HG02678 (cell line): ENCODE results near the gene ARHGAP22.

Experiments used
- ATAC-seq: cut with Tn5 transposase; IDR thresholded peaks from one replicate; pipeline ENCODE4 v1.9.1; 2021; ENCODE audit warnings: mild to moderate bottlenecking, moderate library complexity; ENCODE audit not compliant: unreplicated experiment

ARHGAP22 gene

GRCh38 chr10:48517911-48518811 is 86.7 kb downstream of the ARHGAP22 start:
- no peak for ATAC-seq

DNA sequence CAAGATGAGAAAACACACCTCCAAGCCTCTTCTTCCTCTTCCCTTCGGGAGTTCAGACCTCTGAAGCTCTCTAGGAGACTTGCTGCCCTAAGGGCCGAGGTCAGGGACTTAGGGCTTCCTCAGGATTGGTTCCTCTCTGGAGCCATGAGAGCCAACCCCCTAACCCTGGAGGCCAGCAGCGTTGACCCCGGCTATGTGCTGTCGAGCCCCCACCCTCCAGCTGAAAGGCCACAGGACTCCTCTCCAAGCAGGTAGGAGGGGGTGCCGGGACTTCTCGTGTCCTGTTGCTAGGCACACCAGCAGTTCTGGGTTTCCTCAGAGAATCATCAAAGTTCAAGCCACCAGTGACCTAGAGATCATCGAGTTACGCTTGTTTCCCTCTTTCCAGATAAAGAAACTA is 87.4 kb downstream of the ARHGAP22 start:
- ATAC-seq, result no peak

GRCh38 chr10:48516911-48517310 is 88.0 kb downstream of the ARHGAP22 start:
- ATAC-seq, result no peak

DNA sequence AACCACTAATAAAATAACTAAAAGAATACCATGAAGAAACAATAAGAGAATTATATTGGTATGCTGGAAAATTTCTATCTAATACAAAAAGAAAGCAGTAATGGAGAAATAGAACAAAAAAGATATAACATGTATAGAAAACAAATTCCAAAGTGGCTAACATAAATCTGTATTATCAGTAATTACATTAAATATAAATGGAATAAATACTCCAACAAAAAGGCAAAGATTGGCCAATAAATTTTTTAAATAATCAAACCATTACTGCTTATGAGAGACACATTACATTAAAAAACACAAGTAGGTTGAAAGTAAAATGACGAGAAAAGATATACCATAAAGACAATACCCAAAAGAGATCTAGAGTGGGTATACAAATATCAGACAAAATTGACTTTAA is 90.0 kb downstream of the ARHGAP22 start:
- no peak for ATAC-seq

DNA sequence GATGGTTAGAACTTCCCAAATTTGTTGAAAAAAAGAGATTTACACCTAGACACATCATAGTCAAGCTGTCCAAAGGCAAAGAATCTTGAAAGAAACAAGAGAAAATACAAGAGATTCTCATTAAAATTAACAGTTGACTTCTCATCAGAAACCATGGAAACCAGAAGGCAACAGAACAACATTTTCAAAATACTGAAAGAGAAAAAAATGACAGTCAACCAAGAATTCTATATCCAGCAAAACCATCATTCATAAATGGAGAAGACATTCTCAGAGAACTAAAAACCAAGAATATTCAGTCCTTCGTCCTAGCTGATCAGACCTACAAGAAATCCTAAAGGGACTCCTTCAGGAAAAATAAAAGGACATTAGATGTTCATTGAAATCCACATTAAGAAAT is 90.6 kb downstream of the ARHGAP22 start:
- no peak for ATAC-seq

GRCh38 chr10:48512861-48513260 is 92.0 kb downstream of the ARHGAP22 start:
- no peak for ATAC-seq

GRCh38 chr10:48511875-48512231 is 93.0 kb downstream of the ARHGAP22 start:
- no peak for ATAC-seq

DNA sequence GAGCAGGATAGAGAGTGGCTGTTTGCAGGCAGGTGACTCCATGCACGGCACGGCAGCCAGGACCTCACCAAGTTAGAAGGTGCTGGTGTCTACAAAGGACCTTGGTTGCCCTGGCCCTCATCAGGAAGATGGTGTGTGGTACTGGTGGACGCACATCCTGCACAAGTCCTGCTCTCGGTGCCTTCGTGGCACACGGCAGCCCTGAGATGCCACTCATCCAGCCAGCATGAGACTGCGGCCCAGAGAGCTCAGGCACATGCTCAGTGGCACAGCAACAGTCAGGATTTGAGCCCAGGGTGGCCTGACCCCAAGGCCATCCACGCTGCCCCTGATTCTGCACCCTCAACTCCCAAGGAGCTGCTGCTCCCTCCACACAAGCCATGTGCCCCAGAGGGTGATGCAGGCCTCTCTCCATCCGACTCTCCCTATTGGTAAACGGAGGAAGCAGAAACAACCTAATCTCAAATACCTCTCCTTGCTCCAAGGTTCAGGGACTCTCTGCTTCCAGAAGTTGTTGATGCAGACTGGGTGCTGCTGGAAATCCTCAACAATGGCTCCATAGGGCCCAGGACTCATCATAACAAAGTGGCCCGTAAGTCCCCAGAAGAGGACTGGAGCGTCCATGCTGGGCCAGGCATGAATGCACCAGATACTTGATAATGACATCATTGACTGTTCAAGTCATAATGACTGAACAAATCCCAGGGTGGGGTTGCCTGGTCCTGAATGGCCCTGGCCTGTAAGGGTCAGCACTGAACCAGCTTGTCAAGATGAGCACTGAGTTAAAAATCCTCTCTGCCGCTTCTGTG is 93.6 kb downstream of the ARHGAP22 start:
- no peak for ATAC-seq

- ATAC-seq, result no peak
Observed at GRCh38 chr10:48509974-48510692, 94.7 kb downstream of the ARHGAP22 start.

GRCh38 chr10:48508791-48509772 is 95.8 kb downstream of the ARHGAP22 start:
- ATAC-seq, result no peak

GRCh38 chr10:48507933-48508790 is 96.7 kb downstream of the ARHGAP22 start:
- no peak for ATAC-seq

GRCh38 chr10:48507494-48507893 is 97.4 kb downstream of the ARHGAP22 start:
- ATAC-seq, result no peak

DNA sequence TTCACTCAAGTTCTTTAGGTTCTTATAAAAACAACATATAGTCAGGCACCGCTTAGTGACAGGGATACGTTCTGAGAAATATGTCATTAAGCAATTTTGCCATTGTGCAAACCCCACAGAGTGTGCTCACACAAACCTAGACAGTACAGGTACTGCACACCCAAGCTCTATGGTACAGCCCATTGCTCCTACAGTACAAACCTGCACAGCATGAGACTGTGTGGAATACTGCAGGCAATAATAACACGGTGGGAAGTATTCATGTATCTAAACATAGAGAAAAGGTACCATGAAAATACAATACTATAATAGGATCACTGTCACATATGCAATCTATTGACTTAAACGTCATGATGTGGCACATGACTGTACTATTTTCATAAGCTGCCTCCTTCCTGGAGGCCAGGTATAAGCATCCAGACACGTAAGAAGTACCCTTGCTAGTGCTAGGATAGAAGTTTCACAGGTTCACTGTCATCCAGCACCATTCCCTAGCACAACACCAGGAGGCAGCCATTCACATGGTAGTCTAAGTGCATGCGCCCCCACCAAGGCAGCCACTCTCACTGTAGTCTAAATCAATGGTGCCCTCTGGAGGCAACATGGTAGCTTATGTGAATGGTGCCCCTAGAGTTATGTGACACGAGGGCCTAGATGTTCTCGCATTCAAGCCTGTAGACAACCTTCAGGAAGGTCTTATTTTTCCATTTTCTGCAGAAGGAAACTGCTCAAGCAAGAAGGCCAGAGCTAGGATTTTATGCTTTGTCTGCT is 98.5 kb downstream of the ARHGAP22 start:
- ATAC-seq, result no peak

- no peak for ATAC-seq
Observed at GRCh38 chr10:48505394-48506112, 99.3 kb downstream of the ARHGAP22 start.

DNA sequence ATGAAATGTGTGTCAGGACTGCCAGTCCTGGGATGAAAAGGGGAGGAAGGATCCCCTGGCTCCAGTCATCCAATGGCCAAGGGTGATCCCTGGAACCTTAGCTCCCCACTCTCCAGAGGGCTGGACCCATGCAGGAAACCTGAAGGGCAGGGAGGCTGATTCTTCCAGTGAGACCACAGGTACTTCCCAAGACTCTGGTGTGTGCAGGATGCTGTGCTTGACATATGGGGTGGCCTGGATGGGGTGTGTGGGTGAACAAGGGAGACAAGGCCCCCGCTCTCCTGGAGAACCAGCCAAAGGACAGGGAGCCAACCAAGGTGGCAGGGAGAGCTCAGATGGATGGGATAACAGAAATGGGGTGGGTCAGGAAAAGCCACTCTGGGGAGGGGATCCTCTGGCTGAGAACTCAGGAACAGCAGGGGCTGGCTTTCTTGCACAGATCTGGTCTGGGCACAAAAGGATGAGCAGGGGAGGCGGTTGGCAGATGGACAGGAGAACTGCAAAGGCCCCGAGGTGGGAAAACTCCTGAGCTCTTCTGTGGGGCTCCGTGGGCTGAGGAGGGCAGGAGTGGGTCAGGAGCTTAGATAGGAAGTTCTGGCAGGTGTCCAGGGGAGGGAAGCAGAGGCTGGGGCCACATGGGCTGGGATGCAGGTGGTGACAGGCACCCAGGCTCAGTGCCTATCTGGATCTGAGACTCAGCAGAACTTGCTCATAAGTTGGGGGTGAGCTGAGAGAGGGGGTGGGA is 100.6 kb downstream of the ARHGAP22 start:
- ATAC-seq, result no peak

DNA sequence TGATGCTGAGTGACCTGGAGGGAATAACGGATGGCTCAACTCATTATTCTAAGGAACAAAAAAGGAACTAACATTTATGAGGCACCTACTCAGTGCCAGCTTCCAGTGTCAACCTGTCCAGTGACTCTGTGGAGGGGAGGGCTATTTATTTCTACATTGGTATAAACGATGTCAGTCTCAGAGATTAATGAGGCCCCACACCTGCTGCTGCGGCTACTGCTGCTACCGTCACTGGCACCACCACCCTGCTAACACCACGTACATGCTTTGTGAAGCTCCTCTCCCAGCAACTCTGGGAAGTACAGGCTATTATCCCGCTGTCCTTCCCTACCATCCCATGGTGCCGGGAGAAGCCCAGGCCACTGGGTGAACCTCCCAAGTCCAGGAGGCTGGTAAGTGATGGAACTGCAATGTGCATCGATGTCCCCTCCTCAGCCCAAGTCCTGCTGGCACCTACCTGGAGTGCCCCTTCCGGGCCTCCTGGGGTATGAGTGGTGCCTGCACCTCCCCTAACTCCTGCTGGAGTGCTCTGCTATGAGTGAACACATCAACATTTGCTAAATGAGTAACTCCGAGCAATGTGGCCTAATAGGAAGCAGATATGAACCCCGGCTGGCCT is 101.5 kb downstream of the ARHGAP22 start:
- ATAC-seq, result no peak

DNA sequence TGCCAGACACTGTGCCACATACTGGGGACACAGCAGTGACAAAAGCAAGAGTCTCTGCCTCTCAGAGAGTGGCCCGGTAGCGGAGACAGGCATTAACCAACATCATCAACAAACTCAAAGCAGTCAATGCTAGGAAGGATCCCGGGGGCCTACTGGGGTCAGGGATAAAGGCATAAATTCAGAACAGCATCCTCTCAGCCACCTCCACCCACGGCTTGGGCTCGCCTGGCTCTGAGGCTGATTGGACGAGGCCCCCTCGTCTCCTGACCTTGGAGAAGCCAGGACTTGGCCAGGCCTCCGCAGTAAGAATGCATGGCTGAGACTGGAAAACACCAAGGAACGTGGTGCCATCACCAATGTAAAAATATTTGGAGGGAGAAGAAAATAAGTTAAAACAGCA is 102.1 kb downstream of the ARHGAP22 start:
- no peak for ATAC-seq
